Fibroblast of pulmonary artery (primary cell): ENCODE results near the gene SURF1.

ENCODE experiments used
- DNase-seq: peaks from one replicate; pipeline ENCODE4 v3.0.0-alpha.2; 2010; ENCODE audit warnings: low read depth
- H3K4me3 ChIP-seq: replicated peaks from 2 replicates; pipeline ENCODE4 v1.5.1; 2011; ENCODE audit warnings: low read depth, mild to moderate bottlenecking, control low read depth, low read length, moderate library complexity
- CTCF ChIP-seq: IDR thresholded peaks from 2 replicates; pipeline ENCODE4 v1.5.1; 2011; ENCODE audit warnings: mild to moderate bottlenecking, control low read depth, low read length, inconsistent platforms; ENCODE audit errors: missing control alignments

The SURF1 gene

GRCh38 chr9:133375724-133376654 lies 19.7 kb upstream of the SURF1 start, which contains the start of the genes STKLD1 and SURF4:
STKLD1 (plus strand) TSS chr9:133376366; CDS start chr9:133376474, 108 bp downstream.
SURF4 (minus strand) TSS chr9:133376060; CDS start chr9:133375969, 91 bp downstream.
- TF ChIP-seq CTCF = no peak
- DNase-seq = peak; percentile 97
- peak within 1 kb of the TSS; percentile 90 for H3K4me3 ChIP-seq

GRCh38 chr9:133375116-133375723 lies 18.9 kb upstream of the SURF1 start:
- DNase-seq = peak; percentile 44
- TF ChIP-seq CTCF = no peak
- H3K4me3 ChIP-seq = peak overlapping the region; percentile 90

- DNase-seq = peak; percentile 55
- TF ChIP-seq CTCF = no peak
- peak overlapping the region; percentile 90 for H3K4me3 ChIP-seq
These were observed 18.4 kb upstream of the SURF1 start for GRCh38 chr9:133374612-133375115.

- no peak for TF ChIP-seq CTCF
- no peak overlapping the region for H3K4me3 ChIP-seq
- DNase-seq = no peak
These were observed 15.9 kb upstream of the SURF1 start for GRCh38 chr9:133372144-133372543.

GRCh38 chr9:133371261-133371711 lies 15.0 kb upstream of the SURF1 start:
- no peak overlapping the region for H3K4me3 ChIP-seq
- no peak for TF ChIP-seq CTCF
- DNase-seq = no peak

- TF ChIP-seq CTCF = no peak
- H3K4me3 ChIP-seq = no peak overlapping the region
- no peak for DNase-seq
These were observed 14.4 kb upstream of the SURF1 start for GRCh38 chr9:133370685-133371084.
